ENCODE data around the gene RRP1. TPM values are rescaled to one million over a fixed set of nuclear protein-coding genes. Genes with fewer than 3 reads are reported as not detected.

Gene RRP1
- total and polyA plus RNA-seq, 9 of the 15 experiments (the other 6 are each of a cell fraction or from before 2014, with no cell fraction given): 0.89 to 105 (median 51.6) TPM

DNA sequence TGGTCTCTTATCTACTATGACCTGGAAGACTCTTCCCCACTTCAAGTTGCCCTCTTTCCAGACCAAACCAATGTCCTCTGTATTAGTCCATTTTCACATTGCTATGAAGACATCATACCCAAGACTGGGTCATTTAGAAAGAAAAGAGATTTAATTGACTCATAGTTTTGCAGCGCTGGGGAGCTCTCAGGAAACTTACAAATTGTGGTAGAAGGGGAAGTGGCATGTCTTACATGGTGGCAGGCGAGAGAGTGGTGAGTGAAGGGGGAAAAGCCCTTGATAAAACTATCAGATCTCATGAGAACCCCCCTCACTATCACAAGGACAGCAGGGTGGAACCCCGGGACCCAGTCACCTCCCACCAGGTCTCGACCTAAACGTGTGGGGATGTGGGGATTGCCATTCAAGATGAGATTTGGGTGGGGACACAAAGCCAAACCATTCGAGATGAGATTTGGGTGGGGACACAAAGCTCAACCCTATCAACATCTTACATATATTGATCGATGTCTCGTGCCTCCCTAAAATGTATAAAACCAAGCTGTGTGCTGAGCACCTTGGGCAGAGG, 61.4 kb downstream of the RRP1 start (continued):
- TF ChIP-seq, protein P1, sequence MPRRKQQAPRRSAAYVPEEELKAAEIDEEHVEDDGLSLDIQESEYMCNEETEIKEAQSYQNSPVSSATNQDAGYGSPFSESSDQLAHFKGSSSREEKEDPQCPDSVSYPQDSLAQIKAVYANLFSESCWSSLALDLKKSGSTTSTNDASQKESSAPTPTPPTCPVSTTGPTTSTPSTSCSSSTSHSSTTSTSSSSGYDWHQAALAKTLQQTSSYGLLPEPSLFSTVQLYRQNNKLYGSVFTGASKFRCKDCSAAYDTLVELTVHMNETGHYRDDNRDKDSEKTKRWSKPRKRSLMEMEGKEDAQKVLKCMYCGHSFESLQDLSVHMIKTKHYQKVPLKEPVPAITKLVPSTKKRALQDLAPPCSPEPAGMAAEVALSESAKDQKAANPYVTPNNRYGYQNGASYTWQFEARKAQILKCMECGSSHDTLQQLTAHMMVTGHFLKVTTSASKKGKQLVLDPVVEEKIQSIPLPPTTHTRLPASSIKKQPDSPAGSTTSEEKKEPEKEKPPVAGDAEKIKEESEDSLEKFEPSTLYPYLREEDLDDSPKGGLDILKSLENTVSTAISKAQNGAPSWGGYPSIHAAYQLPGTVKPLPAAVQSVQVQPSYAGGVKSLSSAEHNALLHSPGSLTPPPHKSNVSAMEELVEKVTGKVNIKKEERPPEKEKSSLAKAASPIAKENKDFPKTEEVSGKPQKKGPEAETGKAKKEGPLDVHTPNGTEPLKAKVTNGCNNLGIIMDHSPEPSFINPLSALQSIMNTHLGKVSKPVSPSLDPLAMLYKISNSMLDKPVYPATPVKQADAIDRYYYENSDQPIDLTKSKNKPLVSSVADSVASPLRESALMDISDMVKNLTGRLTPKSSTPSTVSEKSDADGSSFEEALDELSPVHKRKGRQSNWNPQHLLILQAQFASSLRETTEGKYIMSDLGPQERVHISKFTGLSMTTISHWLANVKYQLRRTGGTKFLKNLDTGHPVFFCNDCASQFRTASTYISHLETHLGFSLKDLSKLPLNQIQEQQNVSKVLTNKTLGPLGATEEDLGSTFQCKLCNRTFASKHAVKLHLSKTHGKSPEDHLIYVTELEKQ (CRISPR knock-in tag; IDR thresholded peaks at IDR 0.05): no peak
- no peak for TF ChIP-seq ZNF140 (CRISPR knock-in tag; IDR thresholded peaks at IDR 0.05)
- no peak for TF ChIP-seq ZNF586 (CRISPR knock-in tag; conservative IDR thresholded peaks at IDR 0.05)
- peak; percentile 29 for TF ChIP-seq ZNF280A (IDR thresholded peaks at IDR 0.05; ENCODE audit: low read depth, partially characterized antibody)
- TF ChIP-seq ZNF512 (tag; IDR thresholded peaks at IDR 0.05): no peak
- no peak for TF ChIP-seq GATAD2A (IDR thresholded peaks at IDR 0.05)
- peak; percentile 88 for TF ChIP-seq CC2D1A (IDR thresholded peaks at IDR 0.05)
- peak in 1 of 2 experiments; percentile 70; a peak in 2 of 3 replicates for TF ChIP-seq CBX3 (IDR thresholded peaks at IDR 0.05; ENCODE audit: borderline replicate concordance in 1 of 2, low read length in 2 of 2)
- TF ChIP-seq DIDO1 (tag; IDR thresholded peaks at IDR 0.05; ENCODE audit: low read depth): no peak
- no peak for TF ChIP-seq E2F3 (CRISPR knock-in tag; IDR thresholded peaks at IDR 0.05)
- peak; percentile 82 for TF ChIP-seq CHAMP1 (IDR thresholded peaks at IDR 0.05)
- no peak for TF ChIP-seq PHTF2 (CRISPR knock-in tag; IDR thresholded peaks at IDR 0.05)
- TF ChIP-seq, protein P2, sequence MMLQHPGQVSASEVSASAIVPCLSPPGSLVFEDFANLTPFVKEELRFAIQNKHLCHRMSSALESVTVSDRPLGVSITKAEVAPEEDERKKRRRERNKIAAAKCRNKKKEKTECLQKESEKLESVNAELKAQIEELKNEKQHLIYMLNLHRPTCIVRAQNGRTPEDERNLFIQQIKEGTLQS (IDR thresholded peaks at IDR 0.05): no peak
- TF ChIP-seq, protein P2 (CRISPR knock-in tag; conservative IDR thresholded peaks at IDR 0.05): no peak

Data from K562 (cell line).